ENCODE data around the gene PPP2R1B.

DNA sequence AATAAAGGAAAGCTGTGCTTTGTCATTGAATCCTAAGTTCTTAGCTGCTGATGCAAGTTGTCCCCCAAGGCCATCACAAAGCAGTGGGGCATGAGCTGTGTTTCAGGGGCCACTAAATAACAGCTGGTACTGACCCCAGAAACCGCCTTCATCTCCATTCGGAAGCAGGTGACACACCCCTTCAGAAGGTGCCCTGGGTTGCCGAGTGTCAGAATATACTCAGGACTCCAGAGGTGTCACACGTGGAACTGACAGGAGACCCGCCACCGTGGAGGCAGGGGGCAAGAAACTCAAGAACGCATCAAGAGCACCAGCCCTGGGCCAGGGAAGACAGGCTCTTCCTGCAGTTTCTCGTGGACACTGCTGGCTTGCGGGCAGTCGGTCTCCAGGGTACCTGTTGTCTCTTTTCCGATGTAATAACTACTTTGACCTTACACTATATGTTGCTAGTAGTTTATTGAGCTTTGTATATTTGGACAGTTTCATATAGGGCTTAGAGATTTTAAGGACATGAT is 41.5 kb downstream of the PPP2R1B start:
- TF ChIP-seq, protein P1, sequence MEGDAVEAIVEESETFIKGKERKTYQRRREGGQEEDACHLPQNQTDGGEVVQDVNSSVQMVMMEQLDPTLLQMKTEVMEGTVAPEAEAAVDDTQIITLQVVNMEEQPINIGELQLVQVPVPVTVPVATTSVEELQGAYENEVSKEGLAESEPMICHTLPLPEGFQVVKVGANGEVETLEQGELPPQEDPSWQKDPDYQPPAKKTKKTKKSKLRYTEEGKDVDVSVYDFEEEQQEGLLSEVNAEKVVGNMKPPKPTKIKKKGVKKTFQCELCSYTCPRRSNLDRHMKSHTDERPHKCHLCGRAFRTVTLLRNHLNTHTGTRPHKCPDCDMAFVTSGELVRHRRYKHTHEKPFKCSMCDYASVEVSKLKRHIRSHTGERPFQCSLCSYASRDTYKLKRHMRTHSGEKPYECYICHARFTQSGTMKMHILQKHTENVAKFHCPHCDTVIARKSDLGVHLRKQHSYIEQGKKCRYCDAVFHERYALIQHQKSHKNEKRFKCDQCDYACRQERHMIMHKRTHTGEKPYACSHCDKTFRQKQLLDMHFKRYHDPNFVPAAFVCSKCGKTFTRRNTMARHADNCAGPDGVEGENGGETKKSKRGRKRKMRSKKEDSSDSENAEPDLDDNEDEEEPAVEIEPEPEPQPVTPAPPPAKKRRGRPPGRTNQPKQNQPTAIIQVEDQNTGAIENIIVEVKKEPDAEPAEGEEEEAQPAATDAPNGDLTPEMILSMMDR (conservative IDR thresholded peaks at IDR 0.05 in 1 of 2, IDR thresholded peaks at IDR 0.05 in 1 of 2; ENCODE audit: extremely low read depth in 1 of 2, insufficient read depth in 1 of 2, low read depth in 1 of 2, low read length in 2 of 2), result no peak
- TF ChIP-seq EZH2 (IDR thresholded peaks at IDR 0.05; ENCODE audit: borderline replicate concordance, low read length), result no peak

All from mammary epithelial cell (primary cell).